GM19395 (cell line): Measurements from ENCODE around the gene AMZ1.

Source experiments
- ATAC-seq: cut with Tn5 transposase; IDR thresholded peaks from one replicate; pipeline ENCODE4 v1.9.1; 2021; ENCODE audit warnings: mild to moderate bottlenecking, moderate library complexity; ENCODE audit not compliant: unreplicated experiment

The AMZ1 gene

DNA sequence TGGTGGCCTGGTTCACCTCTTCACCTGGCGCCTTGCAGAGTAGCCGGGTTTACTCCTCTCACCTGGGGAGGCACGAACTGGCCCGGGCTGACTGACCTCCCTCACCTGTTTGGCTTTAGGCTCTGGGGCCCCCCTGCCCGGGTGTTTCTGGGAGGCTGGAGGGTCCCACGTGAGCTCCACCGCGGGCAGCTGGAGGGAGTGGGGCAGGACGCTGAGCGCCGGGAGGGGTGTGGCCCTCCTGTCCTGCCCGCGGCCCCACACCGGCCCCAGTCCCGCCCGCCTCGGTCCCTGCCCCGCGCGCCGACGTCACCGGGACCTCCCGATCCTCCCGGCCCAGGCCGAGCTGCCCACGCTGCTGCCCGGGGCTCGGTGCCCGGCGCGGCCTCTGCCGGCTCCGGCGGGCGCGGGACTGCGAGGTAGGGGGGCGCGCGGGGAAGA lies at the start of gene AMZ1:
TSS of gene AMZ1 (plus strand) at position 322 of the 438 bp plus-strand sequence. CDS start 12,250 bp downstream, outside the sequence.
- no peak for ATAC-seq

- ATAC-seq = no peak
Measured at GRCh38 chr7:2638224-2638991, 49.6 kb upstream of the AMZ1 start.

GRCh38 chr7:2639181-2639681 lies 48.8 kb upstream of the AMZ1 start:
- no peak for ATAC-seq

DNA sequence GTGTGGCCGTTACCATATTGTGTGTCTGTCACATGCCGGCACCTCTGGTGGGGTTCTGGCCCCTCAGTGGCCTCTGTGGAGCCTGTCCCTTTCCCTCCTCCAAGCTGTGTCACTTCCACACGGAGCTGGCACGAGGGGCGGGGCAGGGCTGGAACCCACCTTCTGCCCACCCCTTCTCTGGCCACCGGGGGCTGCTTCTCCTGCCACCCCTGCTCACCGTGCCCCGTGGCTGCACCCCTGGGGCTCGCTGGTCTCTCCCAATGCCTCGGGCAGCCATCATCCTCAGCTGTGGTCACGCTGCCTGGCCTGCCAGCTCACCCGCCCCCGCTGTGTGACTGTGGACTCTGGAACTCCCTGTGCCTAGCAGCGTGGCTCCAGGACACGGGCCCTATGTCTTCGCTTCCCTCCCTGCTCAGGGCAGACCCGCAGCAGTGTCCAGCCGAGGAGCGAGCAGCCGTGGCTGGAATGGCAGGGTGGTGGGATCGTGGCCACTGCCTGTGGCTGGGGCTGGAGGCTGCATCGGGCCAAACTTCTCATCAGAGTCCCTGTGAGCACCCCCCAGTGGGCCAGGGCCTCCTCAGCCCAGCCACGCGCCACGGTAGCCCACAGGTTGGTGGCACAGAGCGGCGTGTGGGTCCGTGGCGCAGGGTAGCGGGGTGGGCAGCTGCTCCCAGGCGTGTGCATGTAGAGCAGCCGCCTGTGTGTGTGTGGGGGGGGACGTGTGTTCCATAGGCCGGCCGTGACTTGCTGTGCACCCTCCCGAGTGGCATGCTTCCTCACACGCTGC lies 48.1 kb upstream of the AMZ1 start:
- no peak for ATAC-seq

- no peak for ATAC-seq
Measured at GRCh38 chr7:2640482-2640830, 47.5 kb upstream of the AMZ1 start.

DNA sequence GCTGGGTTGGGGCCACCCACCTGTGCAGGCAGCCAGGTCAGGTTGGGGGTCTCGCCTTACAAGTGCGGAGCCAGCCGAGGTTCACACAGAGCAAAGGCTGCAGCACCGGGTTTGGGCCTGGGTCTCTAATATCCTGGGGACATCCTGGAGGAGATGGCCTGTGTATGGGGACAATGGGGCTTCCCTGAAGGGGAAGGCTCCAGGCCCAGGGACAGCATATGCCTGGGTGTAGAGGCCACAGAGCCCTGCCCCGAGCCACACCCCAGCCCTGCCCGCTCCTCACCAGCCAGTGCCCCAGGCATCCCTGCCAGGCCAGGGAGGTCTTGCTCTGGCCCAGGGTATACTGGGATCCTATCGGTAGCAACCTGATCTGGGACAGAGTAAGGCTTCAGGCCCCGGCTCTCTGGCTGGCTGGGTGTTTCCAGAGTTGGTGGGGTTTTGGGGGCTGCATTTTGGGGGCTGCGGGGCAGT lies 47.1 kb upstream of the AMZ1 start:
- ATAC-seq = no peak

GRCh38 chr7:2641406-2642393 lies 46.3 kb upstream of the AMZ1 start:
- ATAC-seq = peak; percentile 53

- ATAC-seq = no peak
Measured at GRCh38 chr7:2643386-2644219, 44.4 kb upstream of the AMZ1 start.

DNA sequence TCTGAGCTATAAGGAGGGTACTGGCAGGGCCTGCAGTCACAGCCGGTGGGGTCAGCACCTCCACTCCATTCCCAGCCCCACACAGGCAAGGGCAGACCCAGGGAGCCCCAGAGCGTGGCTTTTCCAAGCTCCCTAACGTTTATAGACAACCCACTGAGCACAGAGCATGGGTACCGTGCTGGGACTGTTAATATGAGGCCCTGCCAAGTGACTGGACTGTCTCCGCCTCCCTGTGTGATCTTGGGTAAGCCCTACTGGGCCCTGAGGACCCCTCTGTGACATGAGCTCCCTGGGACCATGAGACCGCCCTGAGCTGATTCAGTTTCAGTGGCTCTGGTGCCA lies 43.8 kb upstream of the AMZ1 start:
- ATAC-seq = no peak

DNA sequence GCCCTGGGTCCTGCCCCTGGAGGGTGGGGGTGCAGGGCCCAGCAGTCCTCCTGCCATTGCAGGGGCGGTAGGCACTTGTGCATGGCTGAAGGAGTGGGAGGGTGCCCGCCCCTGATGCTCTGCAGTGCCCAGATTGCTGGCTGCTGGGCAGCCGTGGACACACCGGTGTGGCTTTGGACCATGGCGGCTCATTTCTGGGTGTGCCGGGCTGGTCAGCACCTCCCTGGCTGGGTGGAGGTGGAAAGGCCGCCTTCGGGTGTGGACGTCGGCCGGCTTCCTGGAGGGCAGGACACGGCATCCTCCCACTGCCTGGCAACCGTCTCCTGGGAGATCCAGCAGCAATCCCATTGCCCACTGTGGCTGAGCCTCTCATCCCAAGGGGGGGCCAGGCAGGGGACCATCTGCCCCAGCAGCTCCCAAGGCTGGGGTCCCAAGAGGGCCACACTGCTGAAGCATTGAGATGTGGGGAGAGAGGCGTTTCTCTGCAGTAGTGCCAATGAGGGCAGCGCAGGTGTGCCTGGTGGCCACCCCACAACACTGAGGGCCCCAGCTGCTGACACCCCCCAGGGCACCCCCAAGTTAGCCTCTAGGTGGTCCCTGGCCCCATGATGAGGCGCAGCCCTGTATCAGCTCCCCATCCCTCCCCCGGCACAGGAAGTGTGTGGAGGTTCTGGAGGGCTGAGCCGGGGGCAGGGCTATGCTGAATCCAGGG lies 43.3 kb upstream of the AMZ1 start:
- ATAC-seq = peak; percentile 46

GRCh38 chr7:2645274-2645868 lies 42.6 kb upstream of the AMZ1 start:
- peak; percentile 77 for ATAC-seq

DNA sequence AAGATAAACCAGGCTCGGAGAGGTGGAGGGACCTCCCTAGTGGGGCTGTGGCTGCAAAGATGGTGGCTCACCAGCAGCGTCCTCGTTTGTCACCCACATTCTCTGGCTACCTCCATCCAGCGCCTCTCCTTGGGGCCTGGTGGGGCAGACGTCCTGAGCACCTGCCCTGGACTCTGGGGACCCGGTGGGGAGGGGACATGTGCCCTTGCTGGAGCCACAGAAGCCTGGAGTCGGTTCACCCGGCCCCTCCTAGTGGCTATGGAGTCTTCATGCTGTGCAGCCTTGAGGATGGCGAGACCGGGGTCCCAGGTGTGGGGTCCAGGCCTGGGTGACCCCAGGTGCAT lies 41.7 kb upstream of the AMZ1 start:
- ATAC-seq = no peak

- no peak for ATAC-seq
Measured at GRCh38 chr7:2646680-2647571, 41.1 kb upstream of the AMZ1 start.

GRCh38 chr7:2647594-2648172 lies 40.3 kb upstream of the AMZ1 start:
- no peak for ATAC-seq

- no peak for ATAC-seq
Measured at GRCh38 chr7:2649139-2649838, 38.7 kb upstream of the AMZ1 start.

DNA sequence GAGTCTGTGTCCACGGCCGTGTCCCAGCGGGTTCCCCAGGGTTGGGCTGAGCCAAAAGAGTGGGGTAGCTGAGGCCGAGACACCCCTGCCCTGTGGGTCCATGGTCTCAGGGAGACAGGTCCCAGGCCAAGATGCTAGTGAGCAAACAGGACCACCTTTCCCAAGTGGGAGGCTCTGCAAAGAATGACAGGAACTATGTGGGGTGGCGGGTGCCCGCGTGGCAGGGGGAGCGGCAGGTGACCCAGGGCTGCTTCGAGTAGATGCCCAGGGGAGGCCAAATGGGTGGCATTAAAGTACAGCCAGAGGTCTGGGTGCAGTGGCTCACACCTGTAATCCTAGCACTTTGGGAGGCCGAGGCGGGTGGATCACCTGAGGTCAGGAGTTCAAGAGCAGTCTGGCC lies 38.0 kb upstream of the AMZ1 start:
- no peak for ATAC-seq

DNA sequence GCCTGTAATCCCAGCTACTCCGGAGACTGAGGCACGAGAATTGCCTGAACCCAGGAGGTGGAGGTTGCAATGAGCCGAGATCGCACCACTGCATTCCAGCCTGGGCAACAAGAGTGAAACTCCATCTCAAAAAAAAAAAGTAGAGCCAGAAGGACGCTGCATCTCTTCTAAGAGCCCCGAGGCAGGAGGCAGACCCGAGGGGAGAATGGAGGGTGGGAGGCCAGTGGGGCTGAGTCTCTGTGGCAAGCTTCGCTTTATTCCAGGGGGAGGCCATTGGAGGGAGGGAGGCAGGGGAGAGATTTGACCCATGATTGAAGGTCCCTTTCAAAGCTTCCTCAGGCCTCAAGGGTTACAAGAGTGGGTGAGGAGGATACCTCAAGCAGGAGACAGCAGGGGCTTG lies 37.6 kb upstream of the AMZ1 start:
- no peak for ATAC-seq
